Activated CD8-positive, alpha-beta memory T cell treated with anti-CD3 and anti-CD28 coated beads, Interleukin-2, amount 50 U/mL, for 4 hours (primary cell): ENCODE data around the gene SLC39A11.
A peak's percentile ranks its signal among the peaks of the same experiment; 100 is the strongest.
"Not testable (repeated sequence)": the region's sequence is repeated elsewhere in the genome, so short reads cannot be mapped to it uniquely, and the experiment has no call there.

Experiments used
- DNase-seq: peaks from one replicate; pipeline ENCODE4 v3.0.0-alpha.2; 2020

SLC39A11 gene

DNA sequence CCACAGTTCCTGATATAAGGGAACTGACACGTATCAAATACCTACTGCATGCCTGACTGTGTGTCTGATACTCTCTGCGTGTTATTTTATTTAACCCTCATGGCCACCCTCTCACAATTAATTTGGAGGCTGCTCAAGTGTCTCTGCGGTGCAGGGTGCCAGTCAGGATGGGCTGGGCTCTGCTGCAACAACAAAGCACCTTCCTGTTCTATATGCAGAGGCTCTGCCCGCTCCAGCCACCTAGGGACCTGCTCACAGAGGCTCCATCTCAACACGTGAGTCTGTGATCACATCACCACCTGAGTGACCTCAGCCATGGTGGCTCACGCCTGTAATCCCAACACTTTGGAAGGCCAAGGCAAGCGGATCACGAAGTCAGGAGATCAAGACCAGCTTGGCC is 87.1 kb downstream of the SLC39A11 start:
- DNase-seq, result no peak

DNA sequence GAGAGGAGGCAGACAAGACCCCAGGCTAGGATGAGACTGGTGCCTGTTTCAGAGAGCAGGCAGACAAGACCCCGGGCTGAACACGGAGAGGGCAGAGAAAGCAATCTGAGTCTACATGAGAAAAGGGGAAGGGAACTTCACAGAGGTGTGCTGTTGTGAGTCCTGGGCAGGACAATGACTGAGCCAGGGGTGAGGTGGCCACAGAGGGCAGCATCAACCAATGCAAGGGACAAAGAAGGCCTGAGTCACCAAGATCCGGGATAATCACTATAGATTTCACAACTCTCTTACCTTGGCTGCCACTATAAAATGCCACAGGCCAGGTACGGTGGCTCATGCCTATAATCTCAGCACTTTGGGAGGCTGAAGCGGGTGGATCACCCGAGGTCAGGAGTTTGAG is 89.0 kb downstream of the SLC39A11 start:
- DNase-seq, result no peak

GRCh38 chr17:73000832-73001231 is 91.7 kb downstream of the SLC39A11 start:
- no peak for DNase-seq

DNA sequence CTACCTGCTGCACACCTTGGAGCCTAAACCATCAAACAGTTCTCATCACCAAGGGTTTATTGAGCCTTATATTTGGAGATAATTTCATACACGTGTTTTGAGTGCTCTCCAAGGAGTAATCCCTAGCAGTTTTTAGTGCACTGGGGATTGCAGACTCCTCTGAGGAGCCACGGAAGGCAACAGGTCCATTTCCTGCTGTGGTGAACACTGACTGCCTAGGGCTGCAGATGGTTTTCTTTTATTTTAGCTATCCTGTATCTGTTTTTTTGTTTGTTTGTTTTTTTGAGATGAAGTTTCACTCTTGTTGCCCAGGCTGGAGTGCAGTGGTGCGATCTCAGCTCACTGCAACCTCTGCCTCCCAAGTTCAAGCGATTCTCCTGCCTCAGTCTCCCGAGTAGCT is 93.0 kb downstream of the SLC39A11 start:
- DNase-seq, result not testable (repeated sequence)

DNA sequence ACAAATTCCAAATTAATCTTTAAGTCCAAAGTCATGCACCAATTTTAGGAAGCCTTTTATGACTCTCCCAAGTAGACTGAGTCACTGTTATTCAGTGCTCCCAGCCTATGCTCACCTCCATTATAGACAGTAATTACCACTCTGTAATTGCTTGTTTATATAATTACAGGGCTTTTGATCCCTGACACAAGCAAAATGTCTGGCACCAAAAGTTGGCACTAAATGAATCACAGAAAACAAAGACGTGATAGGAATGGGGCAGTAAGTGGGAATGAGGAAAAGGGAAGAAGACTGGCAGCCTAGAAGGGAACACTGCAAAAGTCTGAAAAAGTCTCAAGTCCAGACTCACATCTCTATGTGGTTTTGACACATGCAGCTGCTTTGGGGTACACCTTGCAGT is 94.1 kb downstream of the SLC39A11 start:
- no peak for DNase-seq

GRCh38 chr17:72997559-72997958 is 94.9 kb downstream of the SLC39A11 start:
- DNase-seq, result no peak

DNA sequence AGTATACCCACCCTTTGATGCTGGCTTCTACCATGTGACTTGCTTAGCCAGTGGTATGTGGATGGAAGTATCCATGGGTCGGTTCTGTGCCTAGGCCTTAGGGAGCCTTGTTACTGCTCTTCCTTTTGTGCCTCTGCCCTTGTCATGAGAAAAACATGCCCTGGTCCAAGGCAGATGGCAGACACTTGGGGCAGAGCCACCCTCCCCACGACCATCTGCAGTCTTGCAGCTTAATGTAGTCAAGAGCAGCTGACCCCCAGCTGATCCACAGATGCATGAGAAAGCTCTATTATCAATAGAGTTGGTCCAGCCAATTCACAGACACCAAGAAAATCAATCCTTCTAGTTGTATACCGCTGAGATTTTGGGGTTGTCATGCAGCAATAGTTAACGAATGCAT is 95.7 kb downstream of the SLC39A11 start:
- DNase-seq, result no peak

DNA sequence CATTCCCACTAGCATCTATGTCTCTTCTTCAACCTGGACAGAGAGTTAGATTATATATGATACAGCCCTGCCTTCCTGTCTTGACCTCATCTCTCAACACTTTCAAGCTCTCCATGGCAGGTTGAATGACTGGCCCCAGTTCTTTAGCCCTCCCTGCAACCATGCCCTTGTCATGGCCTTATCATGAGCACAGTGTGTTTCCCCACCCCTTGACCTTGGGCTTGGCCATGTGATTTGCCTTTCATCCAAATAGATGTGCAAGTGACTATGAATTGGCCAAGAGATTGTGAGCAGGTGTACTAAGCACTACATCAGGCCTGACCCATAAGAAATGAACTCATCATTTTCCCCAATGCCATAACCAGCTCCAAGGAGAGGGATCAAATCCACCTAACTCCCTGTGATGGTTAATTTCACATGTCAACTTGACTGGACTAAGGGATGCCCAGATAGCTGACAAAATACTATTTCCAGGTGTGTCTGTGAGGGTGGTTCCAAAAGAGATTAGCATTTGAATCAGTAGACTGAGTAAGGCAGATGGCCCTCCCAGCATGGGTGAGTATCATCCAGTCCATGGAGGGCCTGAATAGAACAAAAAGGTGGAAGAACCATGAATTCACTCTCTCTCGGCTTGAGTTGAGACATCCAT is 97.4 kb downstream of the SLC39A11 start:
- no peak for DNase-seq

DNA sequence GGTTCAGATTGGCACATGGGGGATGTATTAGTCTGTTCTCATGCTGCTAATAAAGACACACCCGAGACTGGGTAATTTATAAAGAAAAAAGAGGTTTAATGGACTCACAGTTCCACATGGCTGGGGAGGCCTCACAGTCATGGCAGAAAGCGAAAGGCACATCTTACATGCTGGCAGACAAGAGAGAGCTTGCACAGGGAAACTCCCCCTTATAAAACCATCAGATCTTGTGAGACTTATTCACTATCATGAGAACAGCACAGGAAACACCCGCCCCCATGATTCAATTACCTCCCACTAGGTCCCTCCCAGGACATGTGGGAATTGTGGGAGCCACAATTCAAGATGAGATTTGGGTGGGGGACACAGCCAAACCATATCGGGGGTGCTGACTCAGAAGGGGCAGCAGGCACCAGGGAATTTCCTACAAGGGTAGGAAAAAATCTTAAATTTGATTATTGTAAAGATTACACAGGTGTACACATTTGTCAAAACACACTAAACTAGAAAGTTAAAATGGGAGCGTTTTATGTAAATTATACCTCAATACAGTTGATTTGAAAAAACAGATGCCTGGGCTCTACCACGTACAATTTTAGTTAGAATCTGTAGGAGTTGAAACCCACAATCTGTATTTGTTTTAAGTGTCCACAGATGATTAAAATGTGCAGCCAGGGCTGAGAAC is 99.6 kb downstream of the SLC39A11 start:
- DNase-seq, result not testable (repeated sequence)

GRCh38 chr17:72991651-72992050 is 100.8 kb downstream of the SLC39A11 start:
- DNase-seq, result no peak

DNA sequence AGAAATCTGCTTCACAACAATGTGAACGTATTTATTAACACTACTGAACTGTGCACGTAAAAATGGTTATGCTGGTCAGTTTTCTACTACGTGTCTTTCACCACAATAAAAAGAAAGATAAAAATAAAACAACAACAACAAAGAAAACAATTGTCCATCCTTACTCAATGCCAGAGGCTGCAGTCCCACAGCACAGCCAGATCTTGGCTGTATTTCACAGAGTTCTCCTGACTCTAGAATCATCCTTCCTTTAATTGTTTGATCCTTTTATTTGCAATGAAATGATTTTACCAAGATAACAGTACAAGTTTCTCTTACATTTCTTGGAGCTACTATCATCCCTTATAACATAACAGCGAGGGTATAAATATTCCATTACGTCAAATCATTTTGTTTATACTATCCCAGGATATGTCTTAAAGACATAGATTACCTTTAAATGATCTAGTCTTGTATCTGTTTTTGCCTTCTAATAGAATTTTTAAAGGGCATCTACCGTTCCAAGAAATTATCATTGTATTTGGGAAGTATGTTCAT is 103.3 kb downstream of the SLC39A11 start:
- DNase-seq, result no peak

DNA sequence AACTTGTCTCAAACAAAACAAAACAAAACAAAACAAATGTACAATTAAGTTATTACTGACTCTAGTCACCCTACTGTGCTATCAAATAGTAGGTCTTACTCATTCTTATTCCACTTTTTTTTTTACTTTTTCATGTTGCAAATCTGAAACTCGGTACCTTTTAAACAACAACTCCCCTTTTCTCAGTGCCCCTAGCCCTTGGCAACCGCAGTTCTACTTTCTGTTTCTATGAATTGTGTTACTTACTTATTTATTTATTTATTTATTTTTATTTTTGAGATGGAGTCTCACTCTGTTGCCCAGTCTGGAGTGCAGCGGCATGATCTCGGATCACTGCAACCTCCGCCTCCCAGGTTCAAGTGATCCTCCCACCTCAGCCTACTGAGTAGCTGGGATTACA is 104.0 kb downstream of the SLC39A11 start:
- DNase-seq, result no peak

DNA sequence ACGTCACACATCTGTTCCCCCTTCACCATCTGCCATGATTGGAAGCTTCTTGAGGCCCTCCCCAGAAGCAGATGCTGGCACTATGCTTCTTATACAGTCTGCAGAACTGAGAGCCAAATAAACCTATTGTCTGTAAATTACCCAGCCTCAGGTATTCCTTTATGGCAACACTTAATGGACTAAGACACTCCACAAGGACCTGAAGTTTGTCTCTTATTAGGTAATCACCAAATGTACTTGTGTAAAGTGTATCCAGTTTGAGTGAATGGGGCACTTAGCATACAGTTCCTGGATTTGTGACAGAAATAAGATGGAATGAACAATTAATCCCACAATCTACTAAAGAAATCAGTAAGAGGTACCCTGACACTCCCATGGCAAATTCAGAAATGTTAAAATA is 105.3 kb downstream of the SLC39A11 start:
- no peak for DNase-seq

DNA sequence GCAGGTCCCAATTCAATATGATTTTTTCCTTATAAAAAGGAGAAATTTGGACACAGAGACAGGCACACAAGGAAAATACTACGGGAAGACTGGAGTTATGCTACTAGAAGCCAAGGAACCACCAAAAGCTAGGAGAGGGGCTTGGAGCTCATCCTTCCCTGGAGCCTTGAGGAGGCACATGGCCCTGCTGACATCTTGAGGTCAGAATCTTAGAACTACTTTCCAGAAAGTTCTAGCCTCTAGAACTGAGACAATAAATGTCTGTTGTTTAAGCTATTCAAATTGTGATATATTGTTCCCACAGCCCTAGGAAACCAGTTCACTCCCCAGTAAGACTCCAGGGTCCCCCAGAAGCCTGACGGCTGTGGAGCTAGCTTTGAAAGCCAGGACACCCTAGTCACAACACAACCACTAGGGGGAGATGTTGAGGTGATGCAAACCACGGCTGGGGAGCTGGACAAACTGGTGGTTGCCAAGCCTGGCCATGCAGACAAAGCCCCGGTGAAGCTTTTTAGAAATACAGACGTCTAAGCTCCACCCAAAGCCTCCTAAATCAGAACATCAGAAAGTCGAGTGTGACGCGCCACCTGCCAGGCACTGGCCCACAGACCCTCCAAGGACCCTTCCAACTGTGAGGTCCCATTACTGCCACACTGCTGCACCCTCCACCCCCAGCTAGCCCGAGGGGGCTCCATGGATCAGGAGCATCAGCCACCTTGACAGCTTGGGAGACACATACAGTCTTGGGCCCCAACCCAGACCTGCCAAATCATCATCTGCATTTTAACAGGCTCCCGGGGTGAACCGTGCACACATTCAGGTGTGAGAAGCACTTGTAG is 106.4 kb downstream of the SLC39A11 start:
- DNase-seq, result peak; percentile 32

- DNase-seq, result no peak
These were observed 107.6 kb downstream of the SLC39A11 start for GRCh38 chr17:72984926-72985325.

DNA sequence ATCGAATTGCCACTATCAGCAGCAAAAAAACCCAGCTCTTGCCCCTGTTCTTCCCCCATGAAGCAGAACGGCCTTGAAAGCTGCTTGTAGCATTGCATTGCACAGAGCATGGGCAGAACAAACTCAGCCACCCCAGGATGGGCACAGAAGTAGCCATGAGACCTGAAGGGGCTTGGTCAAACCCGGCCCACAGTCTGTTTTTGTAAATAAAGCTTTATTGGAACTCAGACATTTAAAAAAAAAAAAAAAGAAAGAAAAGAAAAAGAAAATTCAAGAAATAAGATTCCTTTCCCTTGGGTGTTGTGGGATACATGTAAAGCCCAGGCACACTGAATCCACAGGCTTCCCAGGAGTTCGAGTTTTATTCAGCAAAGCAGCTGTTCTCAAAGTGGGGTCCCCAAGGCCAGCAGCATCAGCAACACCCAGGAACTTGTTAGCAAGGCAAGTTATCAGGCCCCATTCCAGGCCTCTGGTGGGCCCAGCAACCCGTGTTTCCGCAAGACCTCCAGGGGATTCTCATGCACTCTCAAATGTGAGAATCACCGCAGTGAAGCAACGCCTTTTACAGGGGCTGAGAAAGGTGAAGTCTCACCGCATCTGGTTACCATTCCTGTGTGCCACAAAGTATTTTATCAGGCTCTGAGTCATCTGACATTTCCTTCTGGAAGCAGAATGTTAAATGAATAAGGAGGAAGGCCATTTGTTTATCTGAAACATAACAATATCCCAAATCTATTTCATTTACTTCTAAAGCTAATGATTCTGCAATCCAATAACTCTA is 108.2 kb downstream of the SLC39A11 start:
- DNase-seq, result no peak

- no peak for DNase-seq
These were observed 109.8 kb downstream of the SLC39A11 start for GRCh38 chr17:72982680-72983079.

DNA sequence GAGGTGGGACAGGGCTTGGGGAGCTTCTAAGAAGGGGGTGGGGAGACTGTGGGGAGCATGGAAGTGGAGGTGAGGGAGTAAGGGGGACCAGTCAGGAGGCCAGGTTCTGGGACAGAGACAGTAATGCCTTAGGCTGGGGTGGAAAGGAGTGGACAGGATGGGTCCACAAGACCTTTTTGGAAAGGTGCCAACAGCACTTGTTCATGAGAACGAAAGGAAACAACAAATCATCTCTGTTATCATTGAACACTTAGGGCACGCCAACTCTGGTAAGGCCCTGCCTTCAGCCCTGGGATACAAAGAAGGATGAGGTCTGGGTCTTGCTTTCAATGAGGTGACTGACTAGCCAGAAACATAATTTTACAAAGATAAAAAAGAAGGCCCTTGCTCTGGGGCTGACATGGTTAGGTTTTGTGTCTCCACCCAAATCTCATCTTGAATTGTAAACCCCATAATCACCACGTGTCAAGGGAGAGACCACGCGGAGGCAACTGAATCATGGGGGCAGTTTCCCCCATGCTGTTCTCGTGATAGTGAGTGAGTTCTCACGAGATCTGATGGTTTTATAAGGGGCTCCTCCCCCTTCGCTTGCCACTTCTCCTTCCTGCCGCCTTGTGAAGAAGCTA is 113.8 kb downstream of the SLC39A11 start:
- no peak for DNase-seq

DNA sequence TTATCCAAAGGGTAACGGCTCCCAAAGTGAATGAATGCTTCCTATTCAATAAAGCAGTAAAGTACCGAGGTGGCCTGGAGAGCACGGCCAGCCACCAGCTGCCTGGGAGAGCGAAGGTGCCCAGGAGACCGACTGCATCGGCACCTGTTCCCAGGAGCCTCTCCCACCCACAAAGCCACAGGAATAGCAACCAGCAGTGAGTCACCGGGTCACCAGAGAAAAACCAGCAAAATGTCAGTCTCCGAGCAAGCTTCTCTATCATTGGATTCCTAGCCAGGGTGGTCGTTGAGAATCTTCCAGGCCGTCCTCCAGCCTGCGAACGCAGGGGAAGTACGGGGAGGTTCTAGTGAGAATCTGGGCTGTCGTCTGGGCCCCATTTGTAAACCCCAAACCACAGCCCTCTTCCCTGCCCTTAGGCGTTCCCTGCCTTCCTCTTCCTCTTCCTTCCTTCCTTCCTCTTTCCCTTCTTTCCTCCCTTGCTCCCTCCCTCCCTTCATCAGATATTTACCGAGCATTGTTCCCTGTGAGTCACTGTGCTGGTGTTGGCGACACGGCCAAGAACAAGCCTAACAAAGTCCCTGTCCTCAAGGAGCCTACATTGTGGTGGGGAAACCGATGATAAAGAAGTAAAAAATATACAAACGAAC is 114.6 kb downstream of the SLC39A11 start:
- DNase-seq, result no peak

GRCh38 chr17:72976971-72977770 is 115.3 kb downstream of the SLC39A11 start:
- no peak for DNase-seq

- no peak for DNase-seq
These were observed 117.0 kb downstream of the SLC39A11 start for GRCh38 chr17:72975509-72975908.
